AG04449 (cell line): ENCODE results near the gene HIPK1.

ENCODE experiments used
- CTCF ChIA-PET: fragments of 350-600 bp; formaldehyde crosslinking; extraction: SDS; loops from one replicate; lab custom pipeline; 2021; ENCODE audit warnings: antibody characterized with exemption; lab: Yijun Ruan, JAX
- POLR2A ChIA-PET: fragments of 400-600, 350-600 bp; formaldehyde crosslinking; extraction: SDS; loops from one replicate; lab custom pipeline; 2020; ENCODE audit warnings: antibody characterized with exemption, inconsistent platforms; lab: Yijun Ruan, JAX
- DNase-seq: peaks from one replicate; pipeline ENCODE4 v3.0.0-alpha.2; 2010; ENCODE audit warnings: low read depth, low spot score
- H3K4me3 ChIP-seq: 2 replicates; pipeline ENCODE4 v1.5.1; 2011; ENCODE audit warnings: low read depth, mild to moderate bottlenecking, control low read depth, low read length
- CTCF ChIP-seq: IDR thresholded peaks from one replicate; pipeline ENCODE4 v1.5.1; 2011; ENCODE audit warnings: mild to moderate bottlenecking, moderate library complexity, low read length, control low read depth, inconsistent platforms; ENCODE audit not compliant: insufficient read depth; ENCODE audit errors: missing control alignments

The HIPK1 gene

DNA sequence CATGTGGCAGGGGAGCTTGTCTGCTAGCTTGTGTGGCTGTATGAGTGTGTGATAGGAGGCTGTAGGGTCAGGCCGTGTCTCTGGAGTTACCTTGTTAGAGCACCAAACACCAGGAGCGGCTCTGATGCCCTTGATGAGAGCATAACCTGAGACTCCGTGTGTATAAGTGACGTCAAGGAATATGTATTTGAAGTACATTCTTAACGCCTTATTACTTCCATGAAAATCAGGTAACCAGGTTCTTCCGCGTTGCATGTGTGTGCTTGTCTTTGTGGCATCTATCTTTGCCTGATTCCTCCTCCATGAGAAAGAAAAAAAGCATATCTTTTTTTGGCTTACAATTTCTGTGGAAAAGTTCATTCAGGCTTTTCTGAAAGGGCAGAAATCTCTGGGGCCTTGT is 54.7 kb downstream of the HIPK1 start:
- DNase-seq, result no peak
- H3K4me3 ChIP-seq, result peak overlapping the region; percentile 30
- ChIA-PET POLR2A (interaction anchor here (0.6 kb wide), 1 partner anchor 115 kb away, joined by 3 read pairs; no protein-coding TSS in a partner anchor), CTCF (interaction anchor here (1.1 to 12.2 kb wide), 2 partner anchors 300 to 363 kb away, joined by 3 to 238 read pairs; no protein-coding TSS in a partner anchor)
- TF ChIP-seq CTCF, result no peak

GRCh38 chr1:113984710-113985109 is 55.6 kb downstream of the HIPK1 start:
- TF ChIP-seq CTCF, result no peak
- POLR2A ChIA-PET, result no interaction called here
- CTCF ChIA-PET, result interaction anchor here (1.3 to 12.2 kb wide), 3 partner anchors 8 to 362 kb away, joined by 5 to 238 read pairs (median 5); no protein-coding TSS in a partner anchor
- no peak overlapping the region for H3K4me3 ChIP-seq
- no peak for DNase-seq

DNA sequence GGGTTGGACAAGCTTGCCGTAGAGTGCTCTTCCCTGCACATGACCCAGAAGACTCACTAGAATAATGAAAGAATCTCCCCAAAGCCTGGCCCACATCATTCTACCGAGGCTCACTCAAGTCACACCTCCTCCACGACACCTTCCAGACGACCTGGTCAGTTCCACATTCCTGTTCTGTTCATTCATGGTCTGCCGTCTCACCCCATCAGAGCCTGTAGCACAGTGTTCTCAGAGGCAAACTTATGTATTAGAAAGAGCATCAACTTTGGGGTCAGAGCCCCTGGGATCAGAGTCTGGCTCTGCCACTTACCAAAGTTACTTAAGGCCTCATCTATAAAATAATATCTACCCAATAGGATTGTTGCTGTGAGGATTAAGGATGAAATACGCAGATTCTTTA is 57.7 kb downstream of the HIPK1 start:
- TF ChIP-seq CTCF, result no peak
- POLR2A ChIA-PET, result no interaction called here
- CTCF ChIA-PET, result interaction anchor here (1.2 to 1.4 kb wide), 2 partner anchors 9 to 360 kb away, joined by 3 read pairs; no protein-coding TSS in a partner anchor
- no peak for DNase-seq
- no peak overlapping the region for H3K4me3 ChIP-seq

GRCh38 chr1:113987259-113987658 is 58.1 kb downstream of the HIPK1 start:
- no peak overlapping the region for H3K4me3 ChIP-seq
- no peak for DNase-seq
- TF ChIP-seq CTCF, result no peak
- CTCF ChIA-PET, result interaction anchor here (1.2 to 2.3 kb wide), 3 partner anchors 8 to 359 kb away, joined by 3 to 5 read pairs (median 3); partner anchors contain the start of gene OLFML3
- POLR2A ChIA-PET, result no interaction called here

- ChIA-PET POLR2A (no interaction called here), CTCF (interaction anchor here (1.2 to 1.4 kb wide), 2 partner anchors 9 to 293 kb away, joined by 3 read pairs; no protein-coding TSS in a partner anchor)
Measured at GRCh38 chr1:113990530-113990929, 61.4 kb downstream of the HIPK1 start.

More at GRCh38 chr1:113990530-113990929, 61.4 kb downstream of the HIPK1 start:
- no peak overlapping the region for H3K4me3 ChIP-seq
- no peak for DNase-seq
- no peak for TF ChIP-seq CTCF
